ENCODE data around the gene DNAJB9. TPM values are rescaled to one million over a fixed set of nuclear protein-coding genes. Genes with fewer than 3 reads are reported as not detected.

The DNAJB9 gene
- total and polyA plus RNA-seq, 2 of the 8 experiments (the other 6 are each of a cell fraction or from before 2014, with no cell fraction given): 1.8 to 9.7 TPM

DNA sequence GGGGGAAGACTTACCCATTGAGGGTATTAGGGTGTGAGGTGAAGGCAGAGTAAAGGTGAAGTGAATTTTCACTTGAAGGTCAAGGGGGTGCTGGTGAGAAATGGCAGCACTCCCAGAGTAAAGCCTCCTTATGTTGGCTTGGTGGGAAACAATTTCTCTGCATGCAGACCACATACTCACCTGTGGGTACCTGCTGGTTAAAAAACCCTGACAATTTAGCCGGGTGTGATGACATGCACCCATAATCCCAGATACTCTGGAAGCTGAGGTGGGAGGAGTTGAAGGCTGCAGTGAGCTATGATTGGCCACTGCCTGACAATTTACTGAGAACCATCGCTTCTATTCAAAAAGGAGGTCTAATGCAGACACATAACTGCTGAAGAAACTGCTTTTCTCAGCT lies 5.5 kb downstream of the DNAJB9 start (continued):
- TF ChIP-seq, protein P1, sequence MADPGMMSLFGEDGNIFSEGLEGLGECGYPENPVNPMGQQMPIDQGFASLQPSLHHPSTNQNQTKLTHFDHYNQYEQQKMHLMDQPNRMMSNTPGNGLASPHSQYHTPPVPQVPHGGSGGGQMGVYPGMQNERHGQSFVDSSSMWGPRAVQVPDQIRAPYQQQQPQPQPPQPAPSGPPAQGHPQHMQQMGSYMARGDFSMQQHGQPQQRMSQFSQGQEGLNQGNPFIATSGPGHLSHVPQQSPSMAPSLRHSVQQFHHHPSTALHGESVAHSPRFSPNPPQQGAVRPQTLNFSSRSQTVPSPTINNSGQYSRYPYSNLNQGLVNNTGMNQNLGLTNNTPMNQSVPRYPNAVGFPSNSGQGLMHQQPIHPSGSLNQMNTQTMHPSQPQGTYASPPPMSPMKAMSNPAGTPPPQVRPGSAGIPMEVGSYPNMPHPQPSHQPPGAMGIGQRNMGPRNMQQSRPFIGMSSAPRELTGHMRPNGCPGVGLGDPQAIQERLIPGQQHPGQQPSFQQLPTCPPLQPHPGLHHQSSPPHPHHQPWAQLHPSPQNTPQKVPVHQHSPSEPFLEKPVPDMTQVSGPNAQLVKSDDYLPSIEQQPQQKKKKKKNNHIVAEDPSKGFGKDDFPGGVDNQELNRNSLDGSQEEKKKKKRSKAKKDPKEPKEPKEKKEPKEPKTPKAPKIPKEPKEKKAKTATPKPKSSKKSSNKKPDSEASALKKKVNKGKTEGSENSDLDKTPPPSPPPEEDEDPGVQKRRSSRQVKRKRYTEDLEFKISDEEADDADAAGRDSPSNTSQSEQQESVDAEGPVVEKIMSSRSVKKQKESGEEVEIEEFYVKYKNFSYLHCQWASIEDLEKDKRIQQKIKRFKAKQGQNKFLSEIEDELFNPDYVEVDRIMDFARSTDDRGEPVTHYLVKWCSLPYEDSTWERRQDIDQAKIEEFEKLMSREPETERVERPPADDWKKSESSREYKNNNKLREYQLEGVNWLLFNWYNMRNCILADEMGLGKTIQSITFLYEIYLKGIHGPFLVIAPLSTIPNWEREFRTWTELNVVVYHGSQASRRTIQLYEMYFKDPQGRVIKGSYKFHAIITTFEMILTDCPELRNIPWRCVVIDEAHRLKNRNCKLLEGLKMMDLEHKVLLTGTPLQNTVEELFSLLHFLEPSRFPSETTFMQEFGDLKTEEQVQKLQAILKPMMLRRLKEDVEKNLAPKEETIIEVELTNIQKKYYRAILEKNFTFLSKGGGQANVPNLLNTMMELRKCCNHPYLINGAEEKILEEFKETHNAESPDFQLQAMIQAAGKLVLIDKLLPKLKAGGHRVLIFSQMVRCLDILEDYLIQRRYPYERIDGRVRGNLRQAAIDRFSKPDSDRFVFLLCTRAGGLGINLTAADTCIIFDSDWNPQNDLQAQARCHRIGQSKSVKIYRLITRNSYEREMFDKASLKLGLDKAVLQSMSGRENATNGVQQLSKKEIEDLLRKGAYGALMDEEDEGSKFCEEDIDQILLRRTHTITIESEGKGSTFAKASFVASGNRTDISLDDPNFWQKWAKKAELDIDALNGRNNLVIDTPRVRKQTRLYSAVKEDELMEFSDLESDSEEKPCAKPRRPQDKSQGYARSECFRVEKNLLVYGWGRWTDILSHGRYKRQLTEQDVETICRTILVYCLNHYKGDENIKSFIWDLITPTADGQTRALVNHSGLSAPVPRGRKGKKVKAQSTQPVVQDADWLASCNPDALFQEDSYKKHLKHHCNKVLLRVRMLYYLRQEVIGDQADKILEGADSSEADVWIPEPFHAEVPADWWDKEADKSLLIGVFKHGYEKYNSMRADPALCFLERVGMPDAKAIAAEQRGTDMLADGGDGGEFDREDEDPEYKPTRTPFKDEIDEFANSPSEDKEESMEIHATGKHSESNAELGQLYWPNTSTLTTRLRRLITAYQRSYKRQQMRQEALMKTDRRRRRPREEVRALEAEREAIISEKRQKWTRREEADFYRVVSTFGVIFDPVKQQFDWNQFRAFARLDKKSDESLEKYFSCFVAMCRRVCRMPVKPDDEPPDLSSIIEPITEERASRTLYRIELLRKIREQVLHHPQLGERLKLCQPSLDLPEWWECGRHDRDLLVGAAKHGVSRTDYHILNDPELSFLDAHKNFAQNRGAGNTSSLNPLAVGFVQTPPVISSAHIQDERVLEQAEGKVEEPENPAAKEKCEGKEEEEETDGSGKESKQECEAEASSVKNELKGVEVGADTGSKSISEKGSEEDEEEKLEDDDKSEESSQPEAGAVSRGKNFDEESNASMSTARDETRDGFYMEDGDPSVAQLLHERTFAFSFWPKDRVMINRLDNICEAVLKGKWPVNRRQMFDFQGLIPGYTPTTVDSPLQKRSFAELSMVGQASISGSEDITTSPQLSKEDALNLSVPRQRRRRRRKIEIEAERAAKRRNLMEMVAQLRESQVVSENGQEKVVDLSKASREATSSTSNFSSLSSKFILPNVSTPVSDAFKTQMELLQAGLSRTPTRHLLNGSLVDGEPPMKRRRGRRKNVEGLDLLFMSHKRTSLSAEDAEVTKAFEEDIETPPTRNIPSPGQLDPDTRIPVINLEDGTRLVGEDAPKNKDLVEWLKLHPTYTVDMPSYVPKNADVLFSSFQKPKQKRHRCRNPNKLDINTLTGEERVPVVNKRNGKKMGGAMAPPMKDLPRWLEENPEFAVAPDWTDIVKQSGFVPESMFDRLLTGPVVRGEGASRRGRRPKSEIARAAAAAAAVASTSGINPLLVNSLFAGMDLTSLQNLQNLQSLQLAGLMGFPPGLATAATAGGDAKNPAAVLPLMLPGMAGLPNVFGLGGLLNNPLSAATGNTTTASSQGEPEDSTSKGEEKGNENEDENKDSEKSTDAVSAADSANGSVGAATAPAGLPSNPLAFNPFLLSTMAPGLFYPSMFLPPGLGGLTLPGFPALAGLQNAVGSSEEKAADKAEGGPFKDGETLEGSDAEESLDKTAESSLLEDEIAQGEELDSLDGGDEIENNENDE (IDR thresholded peaks at IDR 0.05; ENCODE audit: insufficient replicate concordance, low read length): no peak
- TF ChIP-seq NANOG (IDR thresholded peaks at IDR 0.05; ENCODE audit: insufficient read depth, low read depth, low read length, poor library complexity, severe bottlenecking): no peak
- TF ChIP-seq EZH2 (IDR thresholded peaks at IDR 0.05; ENCODE audit: low read depth, low read length, severe bottlenecking): no peak
- TF ChIP-seq SP4 (IDR thresholded peaks at IDR 0.05; ENCODE audit: low read length): no peak
- TF ChIP-seq SIX5 (IDR thresholded peaks at IDR 0.05; ENCODE audit: low read depth, low read length): no peak
- TF ChIP-seq RFX5 (IDR thresholded peaks at IDR 0.05; ENCODE audit: borderline replicate concordance, low read depth, low read length): no peak
